CD4-positive, alpha-beta T cell treated with Interleukin-10 for 1 hour (primary cell): ENCODE results near the gene GALNTL6.
"Not testable (repeated sequence)": the region's sequence is repeated elsewhere in the genome, so short reads cannot be mapped to it uniquely, and the experiment has no call there.

Experiments used
- DNase-seq: peaks from one replicate; pipeline ENCODE4 v3.0.0-alpha.2; 2020

GALNTL6 gene

GRCh38 chr4:172830295-172830764, 1017.1 kb downstream of the GALNTL6 start:
- DNase-seq = peak; percentile 2

- no peak for DNase-seq
Measured at GRCh38 chr4:172836661-172837060, 1023.5 kb downstream of the GALNTL6 start.

GRCh38 chr4:172838111-172838510, 1024.9 kb downstream of the GALNTL6 start:
- no peak for DNase-seq

GRCh38 chr4:172838943-172839342, 1025.7 kb downstream of the GALNTL6 start:
- no peak for DNase-seq

GRCh38 chr4:172842779-172843178, 1029.6 kb downstream of the GALNTL6 start:
- DNase-seq = no peak

- DNase-seq = no peak
Measured at GRCh38 chr4:172843192-172843591, 1030.0 kb downstream of the GALNTL6 start.

GRCh38 chr4:172844556-172844955, 1031.4 kb downstream of the GALNTL6 start:
- no peak for DNase-seq

- DNase-seq = no peak
Measured at GRCh38 chr4:172845281-172845680, 1032.1 kb downstream of the GALNTL6 start.

- DNase-seq = no peak
Measured at GRCh38 chr4:172850838-172851237, 1037.6 kb downstream of the GALNTL6 start.

GRCh38 chr4:172851534-172851933, 1038.3 kb downstream of the GALNTL6 start:
- DNase-seq = no peak

GRCh38 chr4:172857026-172857425, 1043.8 kb downstream of the GALNTL6 start:
- no peak for DNase-seq

GRCh38 chr4:172858731-172859230, 1045.6 kb downstream of the GALNTL6 start:
- DNase-seq = no peak

GRCh38 chr4:172865103-172865502, 1051.9 kb downstream of the GALNTL6 start:
- DNase-seq = no peak

- DNase-seq = no peak
Measured at GRCh38 chr4:172865531-172866127, 1052.4 kb downstream of the GALNTL6 start.

- no peak for DNase-seq
Measured at GRCh38 chr4:172866421-172866820, 1053.2 kb downstream of the GALNTL6 start.

- no peak for DNase-seq
Measured at GRCh38 chr4:172867835-172868234, 1054.6 kb downstream of the GALNTL6 start.

GRCh38 chr4:172868271-172868670, 1055.1 kb downstream of the GALNTL6 start:
- no peak for DNase-seq

- DNase-seq = no peak
Measured at GRCh38 chr4:172869621-172870268, 1056.5 kb downstream of the GALNTL6 start.

- no peak for DNase-seq
Measured at GRCh38 chr4:172871381-172871780, 1058.2 kb downstream of the GALNTL6 start.

GRCh38 chr4:172874944-172875343, 1061.7 kb downstream of the GALNTL6 start:
- no peak for DNase-seq

- no peak for DNase-seq
Measured at GRCh38 chr4:172876394-172876793, 1063.2 kb downstream of the GALNTL6 start.

- DNase-seq = no peak
Measured at GRCh38 chr4:172881645-172882044, 1068.4 kb downstream of the GALNTL6 start.

- DNase-seq = not testable (repeated sequence)
Measured at GRCh38 chr4:172887358-172887757, 1074.2 kb downstream of the GALNTL6 start.

- no peak for DNase-seq
Measured at GRCh38 chr4:172887959-172888358, 1074.8 kb downstream of the GALNTL6 start.

- no peak for DNase-seq
Measured at GRCh38 chr4:172892300-172892699, 1079.1 kb downstream of the GALNTL6 start.
